Posterior cingulate gyrus (tissue), 11 donors: ENCODE measurements around the gene GTF3C4.

Source experiments
- DNase-seq, 10 donors: peaks; one replicate each; pipeline versions ENCODE4 v3.0.0 to v3.0.0-alpha.2; 2020 to 2021; ENCODE audit warnings: mixed read lengths in 3 of 10
- intact Hi-C: fragments of 100-400 bp; cut with DNase I; formaldehyde crosslinking; loops from one replicate; pipeline ENCODE4 v1.15.1; 2023

The GTF3C4 gene

GRCh38 chr9:132646726-132647125 is 23.5 kb upstream of the GTF3C4 start:
- intact Hi-C loops = no loop called here
- DNase-seq = no peak

- intact Hi-C loops = no loop called here
Observed at GRCh38 chr9:132647355-132647754, 22.9 kb upstream of the GTF3C4 start.

GRCh38 chr9:132647806-132648205 is 22.5 kb upstream of the GTF3C4 start:
- intact Hi-C loops = no loop called here
- no peak for DNase-seq

More at GRCh38 chr9:132647355-132647754, 22.9 kb upstream of the GTF3C4 start:
- no peak for DNase-seq

- intact Hi-C loops = no loop called here
- no peak for DNase-seq
Observed at GRCh38 chr9:132648283-132648682, 22.0 kb upstream of the GTF3C4 start.

- intact Hi-C loops = no loop called here
- DNase-seq = no peak
Observed at GRCh38 chr9:132648685-132649084, 21.6 kb upstream of the GTF3C4 start.

GRCh38 chr9:132651259-132651658 is 19.0 kb upstream of the GTF3C4 start:
- no peak for DNase-seq
- intact Hi-C loops = no loop called here

- intact Hi-C loops = no loop called here
- DNase-seq = no peak
Observed at GRCh38 chr9:132656299-132656698, 14.0 kb upstream of the GTF3C4 start.

GRCh38 chr9:132662152-132662945 is 7.9 kb upstream of the GTF3C4 start:
- DNase-seq = no peak
- intact Hi-C loops = no loop called here

- intact Hi-C loops = no loop called here
- DNase-seq = no peak
Observed at GRCh38 chr9:132663117-132663516, 7.1 kb upstream of the GTF3C4 start.

- DNase-seq = no peak
- intact Hi-C loops = no loop called here
Observed at GRCh38 chr9:132663851-132664250, 6.4 kb upstream of the GTF3C4 start.

- peak in 3 of 10 donors; percentile 61 to 95 (median 95) for DNase-seq
- intact Hi-C loops = no loop called here
Observed at GRCh38 chr9:132669319-132669697, 956 bp upstream of the GTF3C4 start.

- intact Hi-C loops = loop anchor here (10.0 kb wide), 1 partner anchor 125 kb away; no protein-coding TSS in a partner anchor
- DNase-seq = peak; percentile 78 to 98 (median 86)
Observed at GRCh38 chr9:132669698-132670456, 387 bp upstream of the GTF3C4 start, which contains the start of gene DDX31. DDX31 (minus strand) TSS chr9:132669983; CDS start chr9:132669934, 49 bp downstream.

- intact Hi-C loops = loop anchor here (10.0 kb wide), 1 partner anchor 123 kb away; no protein-coding TSS in a partner anchor
- no peak for DNase-seq
Observed at GRCh38 chr9:132671620-132672412, 1.6 kb downstream of the GTF3C4 start.

GRCh38 chr9:132672413-132672690 is 2.1 kb downstream of the GTF3C4 start:
- no peak for DNase-seq
- intact Hi-C loops = loop anchor here (10.0 kb wide), 1 partner anchor 122 kb away; no protein-coding TSS in a partner anchor

GRCh38 chr9:132673355-132673754 is 3.1 kb downstream of the GTF3C4 start:
- intact Hi-C loops = loop anchor here (10.0 kb wide), 1 partner anchor 121 kb away; no protein-coding TSS in a partner anchor
- no peak for DNase-seq

- DNase-seq = no peak
- intact Hi-C loops = loop anchor here (10.0 kb wide), 1 partner anchor 120 kb away; no protein-coding TSS in a partner anchor
Observed at GRCh38 chr9:132674485-132674884, 4.2 kb downstream of the GTF3C4 start.

- DNase-seq = no peak
- intact Hi-C loops = loop anchor here (10.0 kb wide), 1 partner anchor 117 kb away; no protein-coding TSS in a partner anchor
Observed at GRCh38 chr9:132677976-132678375, 7.7 kb downstream of the GTF3C4 start.

GRCh38 chr9:132679946-132680625 is 9.8 kb downstream of the GTF3C4 start:
- intact Hi-C loops = loop anchor here (10.0 kb wide), 1 partner anchor 115 kb away; no protein-coding TSS in a partner anchor
- DNase-seq = no peak

GRCh38 chr9:132681561-132681960 is 11.3 kb downstream of the GTF3C4 start:
- DNase-seq = no peak
- intact Hi-C loops = no loop called here

GRCh38 chr9:132683873-132684272 is 13.6 kb downstream of the GTF3C4 start:
- no peak for DNase-seq
- intact Hi-C loops = no loop called here
